NCI-H146 (cell line): ENCODE measurements around the gene ACAN.

Experiments used
- DNase-seq: peaks from one replicate; lab custom pipeline; 2025; lab: John Stamatoyannopoulos, UW

Gene ACAN

GRCh38 chr15:88878720-88879184, 75.5 kb downstream of the ACAN start:
- DNase-seq: peak; percentile 45

DNA sequence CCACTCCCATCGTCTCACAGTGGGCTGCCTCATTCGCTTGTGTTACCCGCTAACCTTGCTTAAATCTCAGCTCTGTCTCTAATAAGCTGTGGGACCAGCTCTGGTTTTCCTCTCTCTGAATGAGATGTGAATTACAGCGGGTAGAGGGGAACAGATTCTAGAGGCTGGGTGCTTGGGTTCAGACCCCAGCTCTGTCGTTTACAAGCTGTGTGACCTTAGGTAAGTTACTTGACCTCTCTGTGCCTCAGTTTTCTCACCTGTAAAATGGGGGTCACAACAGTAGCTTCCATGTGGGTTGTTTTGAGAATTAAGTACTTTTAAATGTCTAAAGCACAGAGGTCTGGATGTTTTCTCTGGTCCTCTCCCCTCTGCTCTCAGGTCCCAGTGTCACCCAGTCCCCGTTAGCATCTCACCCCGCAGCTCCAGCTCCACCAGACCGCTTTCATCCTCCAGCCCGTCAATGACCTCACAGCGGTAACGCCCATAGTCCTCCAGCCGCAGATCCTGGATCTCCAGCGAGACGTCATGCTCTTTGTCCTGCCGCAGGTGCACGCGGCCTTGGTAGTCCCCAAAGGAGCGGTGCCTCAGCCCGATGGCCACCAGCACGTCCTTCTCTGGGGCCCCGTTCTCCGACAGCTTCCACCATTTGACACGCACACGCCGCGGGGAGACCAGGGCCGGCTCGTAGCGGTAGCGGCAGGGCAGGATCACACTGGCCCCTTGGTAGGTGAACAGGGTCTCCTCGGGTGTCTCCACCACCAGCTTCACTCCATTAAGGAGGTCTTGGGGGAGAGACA, 77.9 kb downstream of the ACAN start:
- DNase-seq: no peak

- DNase-seq: no peak
Measured at GRCh38 chr15:88881775-88882174, 78.5 kb downstream of the ACAN start.

DNA sequence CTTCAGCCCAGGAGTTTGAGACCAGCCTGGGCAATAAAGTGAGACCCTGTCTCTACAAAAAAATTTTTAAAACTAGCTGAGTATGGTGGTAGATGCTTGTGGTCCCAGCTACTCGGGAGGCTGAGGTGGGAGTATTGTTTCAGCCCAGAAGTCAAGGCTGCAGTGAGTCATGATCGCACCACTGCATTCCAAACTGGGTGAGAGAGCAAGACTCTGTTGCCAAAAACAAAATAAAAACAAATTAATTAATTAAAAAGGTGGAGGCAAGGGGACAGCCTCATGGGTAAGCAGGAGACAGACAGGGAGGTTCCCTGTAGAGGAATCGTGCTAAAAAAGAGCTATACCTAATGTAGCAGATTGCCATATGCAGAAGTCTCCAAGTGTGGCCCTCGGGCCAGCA, 79.5 kb downstream of the ACAN start:
- DNase-seq: no peak

DNA sequence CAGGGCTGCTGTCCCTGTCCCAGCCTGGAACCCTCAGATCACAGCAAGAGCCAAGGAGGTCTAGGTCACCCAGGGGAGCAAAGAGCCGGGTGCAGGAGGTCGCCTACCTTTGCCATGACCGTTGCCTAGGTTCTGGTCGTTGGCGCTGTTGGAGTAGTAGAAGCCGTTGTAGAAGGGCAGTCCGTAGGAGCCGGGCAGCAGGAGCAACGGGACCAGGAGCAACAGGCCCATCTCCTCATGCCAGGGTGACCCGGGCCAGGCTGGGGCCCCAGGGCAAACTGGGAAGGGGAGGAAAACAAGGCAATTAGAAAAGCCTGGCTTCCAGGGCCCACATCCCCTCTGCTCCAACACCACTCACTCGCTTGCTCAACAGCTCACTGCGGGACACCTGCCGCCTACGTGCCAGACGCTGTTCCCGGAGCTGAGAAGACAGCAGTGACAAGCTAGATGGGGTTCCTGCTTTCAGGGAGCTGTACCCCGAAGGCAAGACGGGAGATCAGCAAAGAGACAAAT, 83.9 kb downstream of the ACAN start:
- DNase-seq: no peak

GRCh38 chr15:88888719-88889118, 85.5 kb downstream of the ACAN start:
- no peak for DNase-seq

GRCh38 chr15:88890495-88890894, 87.3 kb downstream of the ACAN start:
- no peak for DNase-seq

DNA sequence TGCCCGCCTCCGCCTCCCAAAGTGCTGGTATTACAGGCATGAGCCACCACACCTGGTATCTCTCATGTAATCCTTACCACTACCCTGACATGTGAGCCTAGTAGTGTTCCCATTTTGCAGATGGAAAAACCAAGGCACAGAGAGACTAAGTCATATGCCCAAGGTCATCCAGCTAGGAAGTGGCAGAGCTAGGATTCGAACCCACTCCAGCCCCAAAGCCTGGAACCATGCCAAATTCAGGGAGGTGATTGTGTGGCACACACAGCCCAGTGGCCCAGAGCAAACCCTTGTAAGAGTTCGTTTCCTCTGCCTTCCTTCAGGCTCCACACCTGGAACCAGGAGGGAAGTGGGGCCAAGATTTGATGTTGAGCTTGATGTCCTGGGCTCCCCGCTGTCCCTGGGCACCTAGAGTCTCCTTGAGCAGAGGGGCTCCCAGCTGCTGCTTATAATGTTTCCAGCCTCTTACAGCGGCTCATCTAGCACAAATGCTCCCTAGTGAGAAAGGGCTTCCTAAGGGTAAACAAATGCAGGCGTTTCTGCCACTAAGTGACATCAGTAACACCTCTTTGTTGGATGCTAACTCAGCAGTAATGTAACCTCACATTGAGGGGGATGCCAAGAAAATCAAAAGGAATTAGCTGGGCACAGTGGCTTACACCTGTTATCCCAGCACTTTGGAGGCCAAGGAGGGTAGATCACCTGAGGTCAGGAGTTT, 88.5 kb downstream of the ACAN start:
- DNase-seq: no peak

DNA sequence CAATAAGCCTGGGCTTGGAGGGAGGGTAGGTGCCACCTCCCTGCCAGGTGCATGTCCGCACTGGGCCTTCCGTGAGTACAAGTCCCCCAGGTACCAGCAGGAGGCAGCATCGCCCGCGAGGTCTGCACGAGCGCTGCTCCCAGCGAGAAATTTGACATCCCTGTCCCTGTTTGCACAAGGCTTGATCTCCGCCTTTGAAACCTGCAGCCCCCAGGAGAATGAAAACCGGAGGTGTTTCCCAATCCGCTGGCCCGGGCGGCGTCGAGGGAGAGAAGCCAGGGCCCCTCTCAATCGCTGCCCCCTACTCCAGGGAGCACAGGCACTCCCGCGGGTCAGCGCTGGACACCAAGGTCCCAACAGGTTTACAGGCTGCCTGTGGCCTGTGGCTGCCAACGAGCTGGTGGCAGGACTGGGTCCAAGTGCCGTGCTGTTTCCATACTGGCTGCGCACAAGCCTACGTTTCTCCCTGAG, 91.1 kb downstream of the ACAN start:
- DNase-seq: peak; percentile 3

GRCh38 chr15:88894819-88895767, 91.9 kb downstream of the ACAN start, which contains the start of gene HAPLN3:
Gene HAPLN3 (minus strand): TSS chr15:88895544. CDS start chr15:88887298, 8,246 bp downstream.
- no peak for DNase-seq

GRCh38 chr15:88896333-88897033, 93.2 kb downstream of the ACAN start:
- DNase-seq: no peak

DNA sequence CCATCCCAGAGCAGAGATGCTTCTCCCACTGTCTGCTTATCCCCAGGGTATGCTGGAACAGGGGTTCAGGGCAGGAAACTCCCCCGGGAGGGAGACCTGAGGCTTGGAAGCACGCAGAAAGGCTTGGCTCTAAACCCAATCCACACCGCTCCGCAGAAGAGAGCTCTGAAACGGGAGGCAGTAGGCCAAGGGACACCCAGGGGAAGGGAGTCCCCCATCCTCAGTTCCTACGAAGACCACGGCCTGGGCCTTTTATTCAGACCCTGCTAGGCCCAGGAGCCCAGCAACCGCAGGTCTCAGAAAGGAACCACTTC, 93.9 kb downstream of the ACAN start:
- DNase-seq: no peak

- DNase-seq: no peak
Measured at GRCh38 chr15:88897456-88898194, 94.4 kb downstream of the ACAN start.

DNA sequence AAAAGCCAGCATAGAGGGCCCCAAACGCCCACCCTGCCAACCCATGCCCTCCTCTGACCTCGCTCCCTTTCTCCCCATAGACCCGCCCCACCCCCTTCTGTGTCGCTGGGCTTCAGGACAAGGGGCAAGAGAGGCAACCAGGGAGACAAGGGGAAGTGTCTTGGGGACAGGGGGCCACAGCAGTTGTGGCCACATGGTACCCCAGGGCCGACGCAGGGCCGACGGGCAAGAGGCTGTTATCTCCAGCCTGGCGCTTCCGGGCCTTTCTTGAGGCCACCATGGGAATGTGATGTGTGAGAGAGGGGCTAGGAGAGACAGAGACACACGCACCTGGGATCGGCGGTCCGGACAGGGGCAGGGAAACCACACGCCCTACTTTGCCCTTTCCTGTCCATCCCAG, 95.5 kb downstream of the ACAN start:
- no peak for DNase-seq

- no peak for DNase-seq
Measured at GRCh38 chr15:88899251-88899650, 96.0 kb downstream of the ACAN start.

DNA sequence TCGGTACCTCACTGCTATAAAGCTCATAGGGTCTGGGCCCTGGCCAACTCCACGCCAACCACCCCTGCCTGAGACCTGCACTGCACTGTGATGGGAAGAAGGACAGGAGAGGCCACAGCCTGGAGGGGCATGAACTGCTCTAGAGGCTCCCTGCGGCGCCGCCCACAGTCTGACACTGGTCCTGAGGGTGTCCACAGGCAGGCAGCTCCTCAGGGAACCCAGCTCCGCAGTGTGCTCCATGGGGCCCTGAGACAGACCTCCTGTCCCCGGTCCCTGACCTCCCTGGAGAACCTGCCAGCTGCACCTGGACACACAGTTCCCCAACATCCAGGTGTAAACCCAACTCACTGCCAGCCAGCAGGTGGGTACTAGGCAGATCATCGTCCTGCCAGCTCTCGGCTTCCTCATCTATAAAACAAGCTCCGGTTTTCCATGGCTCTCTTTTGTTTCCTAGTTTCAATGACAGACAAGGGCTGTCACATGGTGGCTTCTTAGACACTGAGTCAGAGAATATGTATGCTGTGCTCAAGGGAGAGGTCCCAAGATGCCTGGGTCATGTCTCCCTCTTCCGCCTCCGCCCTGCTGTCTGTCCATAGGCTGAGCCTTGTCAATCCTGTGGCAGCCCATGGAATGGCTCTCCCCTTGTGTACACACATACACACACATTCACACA, 97.2 kb downstream of the ACAN start:
- no peak for DNase-seq

DNA sequence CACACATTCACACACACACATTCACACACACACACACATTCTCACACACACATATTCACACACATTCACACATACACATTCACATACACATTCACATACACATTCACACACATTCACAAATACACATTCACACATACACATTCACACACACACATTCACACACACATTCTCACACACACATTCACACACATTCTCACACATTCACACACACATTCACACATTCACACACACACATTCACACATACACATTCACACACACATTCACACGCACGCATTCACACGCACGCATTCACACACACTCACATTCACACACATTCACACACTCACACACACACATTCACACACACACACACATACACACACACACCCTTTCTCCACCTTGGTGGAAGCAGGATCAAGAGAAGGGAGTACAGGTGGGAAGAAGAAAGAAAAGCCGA, 97.8 kb downstream of the ACAN start:
- DNase-seq: no peak

DNA sequence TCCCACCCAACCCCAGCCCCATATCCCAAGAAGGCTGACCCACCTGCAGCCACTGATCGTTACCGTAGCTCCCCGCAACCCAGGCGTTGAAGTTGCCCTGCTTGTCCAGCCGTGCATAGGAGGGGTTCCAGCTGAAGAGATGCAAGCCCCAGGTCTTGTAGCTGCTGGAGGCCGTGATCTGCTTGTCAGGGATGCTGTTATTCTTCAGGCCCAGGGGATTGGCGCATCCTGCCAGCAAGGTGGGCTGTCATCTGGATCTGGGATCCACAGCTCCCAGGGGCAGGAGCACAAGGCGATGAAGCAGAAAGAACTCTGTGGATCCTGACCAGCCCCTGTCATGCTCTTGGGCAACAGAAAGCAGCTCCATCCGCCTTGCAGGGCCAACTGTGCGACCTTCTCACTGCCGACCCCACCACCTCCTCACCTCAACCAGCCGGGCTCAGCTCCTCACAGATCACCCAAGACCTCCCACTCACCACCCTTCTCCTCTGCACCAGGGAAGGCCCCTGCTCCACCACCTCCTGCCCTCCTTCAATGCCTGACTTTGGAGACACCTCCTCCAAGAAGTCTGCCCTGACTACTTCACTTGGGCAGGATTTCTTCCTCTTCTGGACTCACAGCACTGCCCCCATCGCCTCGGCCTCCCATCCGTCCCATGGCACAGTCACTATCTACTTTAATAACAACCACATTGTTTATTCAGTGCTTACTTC, 98.4 kb downstream of the ACAN start:
- no peak for DNase-seq

DNA sequence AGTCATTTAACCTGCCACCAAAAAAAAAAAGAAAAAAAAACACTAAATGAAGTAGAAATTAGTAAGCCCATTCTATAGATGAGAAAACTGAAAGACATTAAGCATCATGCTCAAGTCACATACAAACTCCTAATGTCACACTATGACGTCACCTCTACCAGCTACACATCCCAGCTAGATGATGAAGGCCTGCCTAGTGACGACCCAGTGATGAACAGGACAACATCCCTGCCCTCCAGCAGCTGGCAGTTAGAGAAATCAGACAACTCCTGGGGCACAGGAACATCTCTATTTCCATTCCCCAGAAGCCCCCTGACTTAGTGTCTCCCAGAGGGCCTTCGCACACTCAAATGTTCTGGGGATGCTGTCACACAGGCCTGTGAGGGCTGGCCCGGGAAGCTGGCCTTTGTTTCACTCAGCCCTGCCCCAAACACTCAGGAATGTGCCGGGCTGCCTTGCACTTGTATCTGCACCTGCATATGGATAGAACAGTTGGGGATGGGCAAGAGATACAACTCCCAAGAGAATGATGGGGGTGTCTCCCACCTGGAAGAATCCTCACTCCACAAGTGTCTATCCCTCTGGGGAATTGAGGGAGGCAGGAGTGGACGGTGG, 99.1 kb downstream of the ACAN start:
- no peak for DNase-seq
